Body of pancreas (tissue), 4 donors: ENCODE data around the gene DLGAP1. TPM values are rescaled to one million over a fixed set of nuclear protein-coding genes. Genes with fewer than 3 reads are reported as not detected.

ENCODE experiments used
- ATAC-seq: fragments of 150-250 bp; one replicate; pipeline ENCODE4 v1.9.1; 2016
- DNase-seq, 4 donors: peaks; one replicate each; pipeline ENCODE4 v3.0.0-alpha.2; 2019
- H3K27ac ChIP-seq, 4 donors: fragments of 200-600 bp; sonication (generic); 1 replicate in 3 of 4; 2 replicates in 1 of 4; pipeline versions ENCODE4 v1.5.1 to v1.6.1; 2016 to 2019; ENCODE audit warnings: mild to moderate bottlenecking in 1 of 4, mixed read lengths in 1 of 4, moderate library complexity in 1 of 4
- H3K27me3 ChIP-seq, 2 donors: fragments of 200-600 bp; sonication (generic); one replicate each; pipeline ENCODE4 v1.6.0; 2016; ENCODE audit warnings: mild to moderate bottlenecking in 1 of 2
- H3K36me3 ChIP-seq, 2 donors: fragments of 200-600 bp; sonication (generic); replicated peaks in 1 of 2; 2 replicates each; pipeline ENCODE4 v1.5.1; 2016; ENCODE audit warnings: low read depth in 2 of 2; ENCODE audit not compliant: insufficient read depth in 1 of 2
- H3K4me1 ChIP-seq: fragments of 200-600 bp; sonication (generic); one replicate; pipeline ENCODE4 v1.6.0; 2016
- H3K4me3 ChIP-seq, 2 donors: fragments of 200-600 bp; sonication (generic); 1 replicate in 1 of 2; 2 replicates in 1 of 2; pipeline ENCODE4 v1.5.1; 2016 to 2019
- H3K9me3 ChIP-seq, 3 donors: fragments of 200-600 bp; sonication (generic); 1 replicate in 2 of 3; 2 replicates in 1 of 3; pipeline ENCODE4 v1.5.1; 2016
- CTCF ChIP-seq, 7 experiments: fragments of 450-650 bp in 4 of 7; fragments of 200-600 bp in 3 of 7; sonication (generic) in 3 of 7; IDR thresholded peaks; one replicate each; pipeline ENCODE4 v1.5.1; 2016 to 2019; ENCODE audit warnings: antibody characterized with exemption in 7 of 7
- POLR2A ChIP-seq, 3 donors: fragments of 450-650 bp; IDR thresholded peaks; one replicate each; pipeline ENCODE4 v1.6.1; 2016; ENCODE audit warnings: antibody characterized with exemption in 3 of 3, mild to moderate bottlenecking in 2 of 3
- WGBS, 2 donors: methylation state at CpG; one replicate each; pipeline ENCODE4 v1.1.5; 2017; 5-methylcytosine and 5-hydroxymethylcytosine counted together
- intact Hi-C: fragments of 100-400 bp; cut with DNase I; formaldehyde crosslinking; loops from one replicate; pipeline ENCODE4 v1.15.1; 2023
- total RNA-seq, 2 donors: library from RNA; depleted of rRNA; stranded (reverse); fragments of >200 nt; gene quantifications; one replicate each; pipeline ENCODE4 v1.1.0, GENCODE V29; 2016

The DLGAP1 gene
- total RNA-seq, 2 donors from 2014 or later, result 0.52 to 7.9 TPM

DNA sequence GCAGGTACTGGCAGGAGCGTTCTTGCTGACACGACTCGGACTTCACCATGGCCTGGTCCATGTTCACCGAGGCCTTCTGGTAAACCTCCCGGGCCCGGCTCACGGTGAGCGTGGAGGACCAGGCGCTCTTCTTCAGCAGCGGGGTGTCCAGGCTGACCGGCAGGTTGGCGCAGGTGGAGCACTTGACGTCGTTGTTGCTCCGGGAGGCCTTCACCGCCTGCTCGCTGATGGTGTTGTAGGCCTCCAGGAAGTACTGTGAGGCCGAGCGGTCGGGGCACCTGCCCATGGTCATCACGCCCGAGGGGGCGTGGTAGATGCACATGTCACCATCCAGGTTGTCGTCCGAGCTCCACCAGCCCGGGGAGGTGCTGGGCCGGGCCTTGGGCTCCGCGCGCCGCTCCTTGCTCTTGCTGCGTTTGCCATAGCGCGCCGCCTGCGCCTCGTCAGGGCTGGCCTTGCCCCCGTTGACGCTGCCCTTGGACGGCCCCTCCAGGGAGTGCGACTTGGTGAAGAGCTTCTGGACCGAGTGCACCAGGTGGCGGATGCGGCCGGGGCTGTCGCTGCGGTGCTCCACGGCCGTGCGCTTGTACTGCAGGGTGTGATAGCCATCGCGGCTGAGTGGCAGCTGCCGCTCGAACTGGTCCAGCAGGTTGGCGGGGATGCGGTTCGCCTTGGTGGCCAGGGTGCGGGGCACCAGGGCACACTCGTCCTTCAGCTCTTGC is 575.8 kb downstream of the DLGAP1 start:
- H3K9me3 ChIP-seq, result no peaks in the 10 kb centered on the region
- no peaks in the 10 kb centered on the region for H3K36me3 ChIP-seq
- no peak for TF ChIP-seq POLR2A (IDR thresholded peaks at IDR 0.05)
- no peak for TF ChIP-seq CTCF (IDR thresholded peaks at IDR 0.05)
- intact Hi-C loops, result loop anchor here (10.0 kb wide), 1 partner anchor 174 kb away; no protein-coding TSS in a partner anchor
- 95 to 96% methylated on average over 25 to 54 of the region's 59 CpGs for WGBS, 2 donors
- no peak overlapping the region for H3K27ac ChIP-seq
- ATAC-seq (no peak), DNase-seq (no peak)
- no peaks in the 10 kb centered on the region for H3K4me1 ChIP-seq
- no peak overlapping the region for H3K4me3 ChIP-seq
- no peaks in the 10 kb centered on the region for H3K27me3 ChIP-seq

- no peak for ATAC-seq
- Histone ChIP-seq H3K4me1 (no peaks in the 10 kb centered on the region), H3K4me3 (no peak overlapping the region), H3K36me3 (no peaks in the 10 kb centered on the region), H3K27me3 (no peaks in the 10 kb centered on the region), H3K27ac (no peak overlapping the region), H3K9me3 (no peaks in the 10 kb centered on the region)
- no peak for DNase-seq
- 63 to 68% methylated on average over 6 to 7 of the region's 7 CpGs for WGBS, 2 donors
- intact Hi-C loops, result loop anchor here (10.0 kb wide), 1 partner anchor 174 kb away; no protein-coding TSS in a partner anchor
- no peak for TF ChIP-seq CTCF (IDR thresholded peaks at IDR 0.05)
- TF ChIP-seq POLR2A (IDR thresholded peaks at IDR 0.05), result no peak
These were observed 576.7 kb downstream of the DLGAP1 start for GRCh38 chr18:3878401-3878800.

- intact Hi-C loops, result loop anchor here (10.0 kb wide), 1 partner anchor 173 kb away; no protein-coding TSS in a partner anchor
- Histone ChIP-seq H3K27me3 (no peaks in the 10 kb centered on the region), H3K4me1 (no peaks in the 10 kb centered on the region), H3K27ac (no peak overlapping the region), H3K36me3 (no peaks in the 10 kb centered on the region), H3K9me3 (no peaks in the 10 kb centered on the region), H3K4me3 (no peak overlapping the region)
- TF ChIP-seq POLR2A (IDR thresholded peaks at IDR 0.05), result no peak
- TF ChIP-seq CTCF (IDR thresholded peaks at IDR 0.05), result no peak
- ATAC-seq (no peak), DNase-seq (peak in 1 of 4 donors; percentile 21)
- 41 to 56% methylated on average over 2 of the region's 2 CpGs for WGBS, 2 donors
These were observed 577.4 kb downstream of the DLGAP1 start for GRCh38 chr18:3877678-3878077.

- TF ChIP-seq POLR2A (IDR thresholded peaks at IDR 0.05) (no peak), CTCF (IDR thresholded peaks at IDR 0.05) (no peak)
- ATAC-seq (no peak), DNase-seq (no peak)
- Histone ChIP-seq H3K27ac (no peak overlapping the region), H3K4me1 (no peaks in the 10 kb centered on the region), H3K36me3 (no peaks in the 10 kb centered on the region), H3K4me3 (no peak overlapping the region), H3K27me3 (no peaks in the 10 kb centered on the region), H3K9me3 (no peaks in the 10 kb centered on the region)
- intact Hi-C loops, result loop anchor here (10.0 kb wide), 1 partner anchor 171 kb away; no protein-coding TSS in a partner anchor
- 32 to 38% methylated on average over 2 of the region's 2 CpGs for WGBS, 2 donors
These were observed 579.1 kb downstream of the DLGAP1 start for GRCh38 chr18:3875961-3876360.

DNA sequence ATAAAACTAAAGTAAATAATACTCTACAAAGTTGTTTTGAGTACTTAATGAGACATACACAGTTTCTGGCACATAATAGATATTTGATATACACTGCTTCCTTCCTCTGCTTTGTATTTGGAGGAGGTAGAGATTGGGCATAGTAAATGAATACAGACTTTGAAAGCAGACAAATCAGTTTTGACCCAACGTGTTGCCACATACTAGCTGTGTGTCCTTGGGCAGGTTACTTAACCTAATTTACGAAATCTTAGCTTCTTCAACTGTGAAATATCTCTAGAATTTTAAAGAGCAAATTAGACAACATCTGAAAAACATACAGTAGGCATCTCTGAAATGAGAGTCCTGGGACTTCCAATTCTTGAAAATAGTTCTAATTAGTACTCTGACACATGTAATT is 579.7 kb downstream of the DLGAP1 start:
- intact Hi-C loops, result loop anchor here (10.0 kb wide), 1 partner anchor 171 kb away; no protein-coding TSS in a partner anchor
- Histone ChIP-seq H3K36me3 (no peaks in the 10 kb centered on the region), H3K4me3 (no peak overlapping the region), H3K4me1 (no peaks in the 10 kb centered on the region), H3K9me3 (no peaks in the 10 kb centered on the region), H3K27ac (no peak overlapping the region), H3K27me3 (no peaks in the 10 kb centered on the region)
- DNase-seq (no peak), ATAC-seq (no peak)
- 24 to 33% methylated on average over 2 of the region's 2 CpGs for WGBS, 2 donors
- TF ChIP-seq CTCF (IDR thresholded peaks at IDR 0.05) (no peak), POLR2A (IDR thresholded peaks at IDR 0.05) (no peak)
